ENCODE results near the gene ODF2. TPM values are rescaled to one million over a fixed set of nuclear protein-coding genes. Genes with fewer than 3 reads are reported as not detected.

The ODF2 gene
- total and polyA plus RNA-seq, 2 of the 13 experiments (the other 11 are each of a cell fraction or from before 2014, with no cell fraction given): 9.8 to 31.3 TPM

- TF ChIP-seq REST (IDR thresholded peaks at IDR 0.05; ENCODE audit: borderline replicate concordance in 1 of 2, low read depth in 1 of 2, low read length in 2 of 2): no peak
- TF ChIP-seq KAT8 (CRISPR knock-in tag; IDR thresholded peaks at IDR 0.05): no peak
- no peak for TF ChIP-seq SMYD3 (CRISPR knock-in tag; IDR thresholded peaks at IDR 0.05)
- peak; percentile 44; the same call in 1 of the 2 replicates for TF ChIP-seq ZNF331 (CRISPR knock-in tag; IDR thresholded peaks at IDR 0.05)
- TF ChIP-seq JUND (CRISPR knock-in tag; IDR thresholded peaks at IDR 0.05): no peak
- no peak for TF ChIP-seq FLYWCH1 (CRISPR knock-in tag; IDR thresholded peaks at IDR 0.05)
- TF ChIP-seq BORCS8-MEF2B (CRISPR knock-in tag; IDR thresholded peaks at IDR 0.05): peak; percentile 18; the same call in 1 of the 2 replicates
- TF ChIP-seq ZNF703 (CRISPR knock-in tag; IDR thresholded peaks at IDR 0.05; ENCODE audit: borderline replicate concordance): no peak
- TF ChIP-seq XRCC5 (optimal IDR thresholded peaks at IDR 0.05; ENCODE audit: low read length): peak; percentile 88
- no peak for TF ChIP-seq CCAR2 (optimal IDR thresholded peaks at IDR 0.05; ENCODE audit: low read depth, low read length)
- no peak for TF ChIP-seq HOXA9 (CRISPR knock-in tag; IDR thresholded peaks at IDR 0.05; ENCODE audit: borderline replicate concordance)
- no peak for TF ChIP-seq TSC22D2 (CRISPR knock-in tag; IDR thresholded peaks at IDR 0.05; ENCODE audit: borderline replicate concordance)
- no peak for TF ChIP-seq SMAD3 (CRISPR knock-in tag; IDR thresholded peaks at IDR 0.05)
- no peak for TF ChIP-seq ZNF460 (CRISPR knock-in tag; IDR thresholded peaks at IDR 0.05; ENCODE audit: borderline replicate concordance)
- TF ChIP-seq MED1 (CRISPR knock-in tag; IDR thresholded peaks at IDR 0.05): no peak
- no peak for TF ChIP-seq SYNCRIP (IDR thresholded peaks at IDR 0.05; ENCODE audit: insufficient read depth, low read depth, low read length)
- TF ChIP-seq ZBTB21 (CRISPR knock-in tag; IDR thresholded peaks at IDR 0.05): no peak
- no peak for TF ChIP-seq MYNN (CRISPR knock-in tag; IDR thresholded peaks at IDR 0.05; ENCODE audit: low read depth)
- no peak for TF ChIP-seq ARNT2 (CRISPR knock-in tag; IDR thresholded peaks at IDR 0.05; ENCODE audit: low read depth)
- TF ChIP-seq ZNF512B (CRISPR knock-in tag; IDR thresholded peaks at IDR 0.05; ENCODE audit: borderline replicate concordance): no peak
- TF ChIP-seq POGZ (CRISPR knock-in tag; IDR thresholded peaks at IDR 0.05): no peak
- TF ChIP-seq ZNF75D (CRISPR knock-in tag; IDR thresholded peaks at IDR 0.05; ENCODE audit: borderline replicate concordance): no peak
- no peak for TF ChIP-seq CERS6 (CRISPR knock-in tag; IDR thresholded peaks at IDR 0.05)
Measured at GRCh38 chr9:128438343-128439109, 17.3 kb upstream of the ODF2 start (continued).

Data from HepG2 (cell line).